ENCODE results near the gene ANGPTL8.

The ANGPTL8 gene

GRCh38 chr19:11191273-11191755 lies 48.1 kb upstream of the ANGPTL8 start (continued):
- TF ChIP-seq ZNF70 (CRISPR knock-in tag; IDR thresholded peaks at IDR 0.05) (no peak), ARNTL (CRISPR knock-in tag; IDR thresholded peaks at IDR 0.05; ENCODE audit: borderline replicate concordance, low read depth) (no peak), OSR1 (CRISPR knock-in tag; IDR thresholded peaks at IDR 0.05) (no peak), CREB5 (CRISPR knock-in tag; IDR thresholded peaks at IDR 0.05; ENCODE audit: low read depth) (no peak), CSRNP3 (CRISPR knock-in tag; IDR thresholded peaks at IDR 0.05) (no peak), PPARA (CRISPR knock-in tag; IDR thresholded peaks at IDR 0.05; ENCODE audit: borderline replicate concordance) (no peak), ZFP3 (CRISPR knock-in tag; IDR thresholded peaks at IDR 0.05) (no peak)

- no peak for TF ChIP-seq SNAI2 (CRISPR knock-in tag; IDR thresholded peaks at IDR 0.05)
- TF ChIP-seq ZNF70 (CRISPR knock-in tag; IDR thresholded peaks at IDR 0.05) = no peak
- no peak for TF ChIP-seq CSDC2 (CRISPR knock-in tag; IDR thresholded peaks at IDR 0.05)
- no peak for ATAC-seq
Measured at GRCh38 chr19:11191934-11192333, 47.5 kb upstream of the ANGPTL8 start.

- no peak for TF ChIP-seq POU6F1 (CRISPR knock-in tag; IDR thresholded peaks at IDR 0.05; ENCODE audit: borderline replicate concordance, low read depth)
- TF ChIP-seq ARNTL (CRISPR knock-in tag; IDR thresholded peaks at IDR 0.05; ENCODE audit: borderline replicate concordance, low read depth) = no peak
- TF ChIP-seq RARB (CRISPR knock-in tag; IDR thresholded peaks at IDR 0.05) = no peak
- no peak for TF ChIP-seq CSRNP3 (CRISPR knock-in tag; IDR thresholded peaks at IDR 0.05)
- no peak for ATAC-seq
Measured at GRCh38 chr19:11192957-11193939, 46.2 kb upstream of the ANGPTL8 start.

GRCh38 chr19:11194173-11194572 lies 45.2 kb upstream of the ANGPTL8 start:
- TF ChIP-seq RARB (CRISPR knock-in tag; IDR thresholded peaks at IDR 0.05) = no peak
- TF ChIP-seq TOX (CRISPR knock-in tag; IDR thresholded peaks at IDR 0.05; ENCODE audit: borderline replicate concordance) = no peak
- TF ChIP-seq CREB5 (CRISPR knock-in tag; IDR thresholded peaks at IDR 0.05; ENCODE audit: low read depth) = no peak
- TF ChIP-seq TCF4 (CRISPR knock-in tag; IDR thresholded peaks at IDR 0.05; ENCODE audit: borderline replicate concordance) = no peak
- no peak for TF ChIP-seq GLIS3 (CRISPR knock-in tag; IDR thresholded peaks at IDR 0.05)
- TF ChIP-seq ZC3H10 (CRISPR knock-in tag; IDR thresholded peaks at IDR 0.05) = no peak
- no peak for TF ChIP-seq ARNTL (CRISPR knock-in tag; IDR thresholded peaks at IDR 0.05; ENCODE audit: borderline replicate concordance, low read depth)
- TF ChIP-seq SNAI2 (CRISPR knock-in tag; IDR thresholded peaks at IDR 0.05) = no peak
- TF ChIP-seq POU6F1 (CRISPR knock-in tag; IDR thresholded peaks at IDR 0.05; ENCODE audit: borderline replicate concordance, low read depth) = no peak
- no peak for TF ChIP-seq PPARA (CRISPR knock-in tag; IDR thresholded peaks at IDR 0.05; ENCODE audit: borderline replicate concordance)
- no peak for TF ChIP-seq TSHZ2 (CRISPR knock-in tag; IDR thresholded peaks at IDR 0.05)
- TF ChIP-seq ZFP3 (CRISPR knock-in tag; IDR thresholded peaks at IDR 0.05) = no peak
- no peak for TF ChIP-seq BACH2 (CRISPR knock-in tag; IDR thresholded peaks at IDR 0.05; ENCODE audit: borderline replicate concordance)
- no peak for TF ChIP-seq CSDC2 (CRISPR knock-in tag; IDR thresholded peaks at IDR 0.05)
- no peak for TF ChIP-seq ZNF565 (CRISPR knock-in tag; conservative IDR thresholded peaks at IDR 0.05; ENCODE audit: low read depth)
- no peak for ATAC-seq

Measured in SK-N-SH treated with all-trans-retinoic acid at 6 μM for 48 hours (cell line).